A172 (cell line): ENCODE measurements around the gene TCF20. TPM values are rescaled to one million over a fixed set of nuclear protein-coding genes. Genes with fewer than 3 reads are reported as not detected.

Experiments
- DNase-seq: peaks from one replicate; pipeline ENCODE4 v3.0.0-alpha.2; 2015; ENCODE audit warnings: low spot score
- total RNA-seq: library from RNA; depleted of rRNA; stranded (reverse); fragments of >200 nt; shearing (Covaris generic); gene quantifications from 2 replicates; pipeline ENCODE4 v1.2.3, GENCODE V29; 2014; rRNA removed

TCF20 gene
- 12.4 and 26.0 TPM in 2 replicates for total RNA-seq

- DNase-seq = peak; percentile 23
Observed at GRCh38 chr22:42270510-42271190, at the start of gene TCF20. Gene TCF20 (minus strand): TSS chr22:42270653. CDS start chr22:42215305, 55,348 bp downstream.

- no peak for DNase-seq
Observed at GRCh38 chr22:42319386-42319785, 48.9 kb upstream of the TCF20 start.

- DNase-seq = no peak
Observed at GRCh38 chr22:42318967-42319366, 48.5 kb upstream of the TCF20 start.

- DNase-seq = no peak
Observed at GRCh38 chr22:42317691-42318547, 47.5 kb upstream of the TCF20 start.

- DNase-seq = peak; percentile 16
Observed at GRCh38 chr22:42317008-42317407, 46.6 kb upstream of the TCF20 start.

- no peak for DNase-seq
Observed at GRCh38 chr22:42315392-42315756, 44.9 kb upstream of the TCF20 start.

- no peak for DNase-seq
Observed at GRCh38 chr22:42314709-42315391, 44.4 kb upstream of the TCF20 start.

GRCh38 chr22:42313804-42314581 lies 43.5 kb upstream of the TCF20 start:
- DNase-seq = peak; percentile 71

GRCh38 chr22:42313204-42313603 lies 42.8 kb upstream of the TCF20 start:
- DNase-seq = no peak

- no peak for DNase-seq
Observed at GRCh38 chr22:42310291-42311015, 40.0 kb upstream of the TCF20 start.

- no peak for DNase-seq
Observed at GRCh38 chr22:42309865-42310264, 39.4 kb upstream of the TCF20 start.

GRCh38 chr22:42308892-42309468 lies 38.5 kb upstream of the TCF20 start:
- DNase-seq = no peak

GRCh38 chr22:42307806-42308563 lies 37.5 kb upstream of the TCF20 start:
- DNase-seq = no peak

- DNase-seq = no peak
Observed at GRCh38 chr22:42306010-42306409, 35.6 kb upstream of the TCF20 start.

GRCh38 chr22:42304324-42304790 lies 33.9 kb upstream of the TCF20 start:
- no peak for DNase-seq

- DNase-seq = no peak
Observed at GRCh38 chr22:42303396-42304323, 33.2 kb upstream of the TCF20 start.

GRCh38 chr22:42301742-42302102 lies 31.3 kb upstream of the TCF20 start:
- DNase-seq = no peak

- DNase-seq = no peak
Observed at GRCh38 chr22:42301077-42301741, 30.8 kb upstream of the TCF20 start.
